ENCODE measurements around the gene C2. TPM values are rescaled to one million over a fixed set of nuclear protein-coding genes. Genes with fewer than 3 reads are reported as not detected.

Gene C2
- total and polyA plus RNA-seq, 12 donors, result 4.6 to 107 (median 36.2) TPM

- Histone ChIP-seq H3K4me3 (peak overlapping the region in 3 of 4 donors; percentile 26 to 86 (median 79)), H3K27me3 (no peaks in the 10 kb centered on the region), H3K9me3 (replicated peaks in 1 of 3) (no peaks in the 10 kb centered on the region), H3K36me3 (replicated peaks in 1 of 2) (no peaks in the 10 kb centered on the region), H3K4me1 (replicated peaks in 1 of 2) (peaks cover 11 to 42% of the 10 kb centered on the region in 2 donors), H3K27ac (peak overlapping the region; percentile 45 to 90 (median 72))
- WGBS, 4 donors, result 0 to 2% (median 0%) methylated on average over 12 to 45 of the region's 45 CpGs
- intact Hi-C loops (cut with DNase I), result loop anchor here (5.0 kb wide), 1 partner anchor 51 kb away; no protein-coding TSS in a partner anchor
- peak; percentile 69 to 83 (median 78) for DNase-seq
- no peak for TF ChIP-seq POLR2A (IDR thresholded peaks at IDR 0.05)
- TF ChIP-seq, protein P1, sequence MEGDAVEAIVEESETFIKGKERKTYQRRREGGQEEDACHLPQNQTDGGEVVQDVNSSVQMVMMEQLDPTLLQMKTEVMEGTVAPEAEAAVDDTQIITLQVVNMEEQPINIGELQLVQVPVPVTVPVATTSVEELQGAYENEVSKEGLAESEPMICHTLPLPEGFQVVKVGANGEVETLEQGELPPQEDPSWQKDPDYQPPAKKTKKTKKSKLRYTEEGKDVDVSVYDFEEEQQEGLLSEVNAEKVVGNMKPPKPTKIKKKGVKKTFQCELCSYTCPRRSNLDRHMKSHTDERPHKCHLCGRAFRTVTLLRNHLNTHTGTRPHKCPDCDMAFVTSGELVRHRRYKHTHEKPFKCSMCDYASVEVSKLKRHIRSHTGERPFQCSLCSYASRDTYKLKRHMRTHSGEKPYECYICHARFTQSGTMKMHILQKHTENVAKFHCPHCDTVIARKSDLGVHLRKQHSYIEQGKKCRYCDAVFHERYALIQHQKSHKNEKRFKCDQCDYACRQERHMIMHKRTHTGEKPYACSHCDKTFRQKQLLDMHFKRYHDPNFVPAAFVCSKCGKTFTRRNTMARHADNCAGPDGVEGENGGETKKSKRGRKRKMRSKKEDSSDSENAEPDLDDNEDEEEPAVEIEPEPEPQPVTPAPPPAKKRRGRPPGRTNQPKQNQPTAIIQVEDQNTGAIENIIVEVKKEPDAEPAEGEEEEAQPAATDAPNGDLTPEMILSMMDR (IDR thresholded peaks at IDR 0.05), result no peak
These were observed 26.0 kb upstream of the C2 start for GRCh38 chr6:31901415-31901952.

- intact Hi-C loops (cut with DNase I), result loop anchor here (5.0 kb wide), 1 partner anchor 50 kb away; no protein-coding TSS in a partner anchor
- peak; percentile 95 to 97 (median 95) for DNase-seq
- peak within 1 kb of the TSS in 3 of 4 donors; percentile 26 to 86 (median 79) for H3K4me3 ChIP-seq
- peak; percentile 36 to 79 for TF ChIP-seq POLR2A (IDR thresholded peaks at IDR 0.05)
- TF ChIP-seq, protein P1 (IDR thresholded peaks at IDR 0.05), result peak in 1 of 6 experiments; percentile 22
- WGBS, 4 donors, result 0 to 1% (median 0%) methylated on average over 4 to 77 of the region's 77 CpGs
- peak within 1 kb of the TSS; percentile 50 to 90 (median 81) for H3K27ac ChIP-seq
- H3K36me3 ChIP-seq (replicated peaks in 1 of 2), result no peaks in the 10 kb centered on the region
- no peaks in the 10 kb centered on the region for H3K27me3 ChIP-seq
- no peaks in the 10 kb centered on the region for H3K9me3 ChIP-seq (replicated peaks in 1 of 3)
- H3K4me1 ChIP-seq (replicated peaks in 1 of 2), result peaks cover 11 to 38% of the 10 kb centered on the region in 2 donors
These were observed 25.4 kb upstream of the C2 start, which contains the start of gene ZBTB12 for GRCh38 chr6:31901953-31902643. Gene ZBTB12, minus strand, starts transcription at chr6:31902086. Its CDS starts 781 bp downstream, at chr6:31901305.

GRCh38 chr6:31903957-31904356 lies 23.6 kb upstream of the C2 start:
- intact Hi-C loops (cut with DNase I), result loop anchor here (5.0 kb wide), 1 partner anchor 48 kb away; no protein-coding TSS in a partner anchor
- H3K4me3 ChIP-seq, result no peak overlapping the region
- H3K27me3 ChIP-seq, result no peaks in the 10 kb centered on the region
- DNase-seq, result peak in 3 of 7 donors; percentile 58 to 75 (median 65)
- no peaks in the 10 kb centered on the region for H3K36me3 ChIP-seq (replicated peaks in 1 of 2)
- H3K9me3 ChIP-seq (replicated peaks in 1 of 3), result no peaks in the 10 kb centered on the region
- H3K27ac ChIP-seq, result peak overlapping the region in 4 of 5 donors; percentile 35 to 90 (median 71)
- H3K4me1 ChIP-seq (replicated peaks in 1 of 2), result peaks cover 11 to 31% of the 10 kb centered on the region in 2 donors
- 31 to 46% (median 40%) methylated on average over 3 of the region's 3 CpGs for WGBS, 4 donors
- TF ChIP-seq, protein P1 (IDR thresholded peaks at IDR 0.05), result no peak
- TF ChIP-seq POLR2A (IDR thresholded peaks at IDR 0.05), result peak in 1 of 2 donors; percentile 28

DNA sequence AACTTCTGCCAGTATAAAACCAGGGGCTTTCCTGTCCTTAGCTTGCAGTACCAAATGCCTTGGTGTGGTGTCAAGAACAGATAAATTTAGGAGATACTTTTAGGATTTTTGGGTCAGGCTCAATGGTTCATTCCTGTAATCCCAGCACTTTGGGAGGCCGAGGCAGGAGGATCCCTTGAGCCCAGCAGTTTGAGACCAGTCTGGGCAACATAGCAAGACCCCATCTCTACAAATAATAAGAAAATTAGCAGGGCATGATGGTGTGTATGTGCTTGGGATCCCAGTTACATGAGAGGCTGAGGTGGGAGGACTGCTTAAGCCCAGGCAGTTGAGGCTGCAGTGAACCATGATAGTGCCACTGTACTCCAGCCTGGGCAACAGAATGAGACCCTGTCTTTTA lies 22.5 kb upstream of the C2 start:
- no peak for DNase-seq
- H3K27ac ChIP-seq, result no peak overlapping the region
- intact Hi-C loops (cut with DNase I), result no loop called here
- H3K4me1 ChIP-seq (replicated peaks in 1 of 2), result peaks cover 11 to 29% of the 10 kb centered on the region in 2 donors
- TF ChIP-seq, protein P1 (IDR thresholded peaks at IDR 0.05), result no peak
- no peak for TF ChIP-seq POLR2A (IDR thresholded peaks at IDR 0.05)
- H3K9me3 ChIP-seq (replicated peaks in 1 of 3), result no peaks in the 10 kb centered on the region
- no peak overlapping the region for H3K4me3 ChIP-seq
- 63 to 100% (median 94%) methylated on average over 1 of the region's 1 CpG for WGBS, 4 donors
- no peaks in the 10 kb centered on the region for H3K36me3 ChIP-seq (replicated peaks in 1 of 2)
- no peaks in the 10 kb centered on the region for H3K27me3 ChIP-seq

All from adrenal gland (tissue), 12 donors.